HG03139 (cell line): Measurements from ENCODE around the gene VMP1.
"Not testable (repeated sequence)": the region's sequence is repeated elsewhere in the genome, so short reads cannot be mapped to it uniquely, and the experiment has no call there.

ENCODE experiments used
- ATAC-seq: cut with Tn5 transposase; IDR thresholded peaks from one replicate; pipeline ENCODE4 v1.9.1; 2021; ENCODE audit not compliant: unreplicated experiment

Gene VMP1

DNA sequence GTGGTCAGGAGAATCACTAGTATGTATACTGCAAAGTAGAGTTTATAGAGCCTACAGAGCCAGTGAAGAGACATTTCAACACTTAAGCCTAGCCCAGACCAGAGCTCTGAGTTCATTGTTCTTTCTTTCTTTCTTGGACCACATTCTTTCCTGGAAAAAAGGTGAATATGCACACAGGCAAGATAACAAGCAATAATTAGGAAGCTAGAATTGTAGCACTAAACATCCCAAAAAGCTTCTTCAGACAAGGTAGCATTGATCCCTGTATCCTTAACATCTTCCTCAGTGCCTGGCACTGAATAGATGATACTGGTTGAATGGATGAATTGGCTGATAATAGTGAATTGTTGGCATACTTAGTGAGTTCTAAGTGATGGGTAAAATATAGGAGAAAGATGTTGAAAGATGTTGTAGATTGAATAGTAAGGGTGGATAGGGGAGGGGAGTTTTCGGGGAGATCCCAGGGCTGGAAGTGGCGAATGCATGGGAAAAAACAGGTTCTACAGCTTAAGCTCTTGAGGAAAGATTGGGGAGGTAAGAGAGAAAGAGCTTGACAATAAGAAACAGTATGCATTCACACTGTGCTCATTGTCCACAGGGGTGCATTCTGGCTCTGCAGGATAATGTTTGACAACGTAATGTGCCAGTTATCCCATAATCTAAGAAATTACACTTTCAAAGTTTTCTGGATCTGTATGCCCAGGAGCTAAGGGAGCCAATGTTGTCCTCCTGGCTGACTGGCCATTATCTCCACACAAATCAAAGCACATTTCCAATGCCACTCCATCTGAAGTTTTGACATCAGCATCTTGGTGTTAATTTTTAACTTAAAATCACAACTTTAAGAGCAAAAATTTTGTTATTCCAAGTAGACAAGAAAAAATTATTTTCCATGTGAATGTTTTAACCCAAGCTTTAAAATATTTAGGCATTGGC is 149.7 kb downstream of the VMP1 start:
- ATAC-seq = no peak

DNA sequence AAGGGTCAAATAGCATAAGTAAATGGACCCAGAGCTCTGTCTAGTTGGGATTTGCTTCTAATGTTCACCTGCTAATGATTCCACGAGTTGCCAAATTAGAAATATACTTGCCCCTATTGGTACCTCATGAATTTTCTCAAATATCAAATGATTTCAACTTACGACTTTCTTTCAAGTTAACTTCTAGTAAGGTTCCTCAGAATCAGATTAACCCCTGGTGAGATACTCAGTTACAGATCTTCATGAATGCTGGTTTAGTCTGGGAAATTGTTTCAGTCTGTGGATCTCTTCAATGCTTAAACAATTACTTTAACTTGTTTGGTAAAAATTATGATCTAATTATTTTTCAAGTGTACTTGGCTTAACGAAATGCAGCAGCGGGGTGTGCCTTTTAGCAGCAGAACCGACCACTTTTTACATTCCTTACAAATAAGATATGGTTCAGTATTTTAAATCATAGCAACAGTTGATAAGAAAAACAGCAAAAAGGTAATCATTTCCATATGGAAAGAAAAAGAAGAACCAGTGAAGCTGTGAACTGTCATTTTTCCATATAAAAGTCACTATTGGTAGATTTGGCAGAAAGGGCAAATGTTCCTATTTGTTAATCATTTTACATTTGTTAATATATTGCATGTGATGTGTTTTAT is 150.8 kb downstream of the VMP1 start:
- no peak for ATAC-seq

DNA sequence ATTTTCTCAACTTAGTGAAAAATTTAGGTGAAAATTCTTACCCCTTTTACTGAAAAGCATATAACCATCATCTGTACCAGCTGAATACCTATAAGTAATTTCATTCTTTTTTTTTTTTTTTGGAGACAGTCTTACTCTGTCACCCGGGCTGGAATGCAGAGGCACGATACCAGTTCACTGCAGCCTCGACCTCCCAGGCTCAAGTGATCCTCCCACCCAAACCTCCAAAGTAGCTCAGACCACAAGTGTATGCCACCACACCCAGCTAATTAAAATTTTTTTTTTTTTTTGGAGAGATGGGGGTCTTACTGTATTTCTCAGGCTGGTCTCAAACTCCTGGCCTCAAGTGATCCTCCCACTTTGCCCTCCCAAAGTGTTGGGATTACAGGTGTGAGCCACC is 151.5 kb downstream of the VMP1 start:
- no peak for ATAC-seq

DNA sequence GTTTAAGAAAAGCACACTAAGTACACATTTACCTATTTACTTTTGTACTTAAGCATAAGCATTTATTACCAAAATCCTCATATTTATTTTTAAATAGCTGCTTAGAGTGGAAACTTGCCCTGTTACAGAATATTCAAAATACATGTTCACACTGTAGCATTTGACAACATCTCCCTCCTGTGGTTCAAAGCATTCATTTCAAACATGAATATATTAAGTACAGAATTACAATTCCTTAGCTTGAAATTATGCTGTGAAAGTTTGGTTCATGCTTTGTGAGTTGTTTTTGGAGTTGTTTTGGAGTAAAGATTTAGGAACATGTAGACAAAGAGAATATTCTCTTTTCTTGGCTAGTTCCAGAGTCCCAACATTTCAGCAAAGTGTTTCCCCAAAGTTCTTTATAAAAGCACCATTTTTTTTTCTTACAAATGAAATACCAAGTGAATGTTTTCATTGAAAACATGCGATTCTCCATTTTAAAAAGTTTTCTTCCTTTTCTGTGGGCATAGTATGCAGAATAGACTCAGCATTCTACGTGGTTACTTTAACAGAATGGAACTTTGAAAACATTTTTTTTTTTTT is 152.1 kb downstream of the VMP1 start:
- ATAC-seq = no peak

DNA sequence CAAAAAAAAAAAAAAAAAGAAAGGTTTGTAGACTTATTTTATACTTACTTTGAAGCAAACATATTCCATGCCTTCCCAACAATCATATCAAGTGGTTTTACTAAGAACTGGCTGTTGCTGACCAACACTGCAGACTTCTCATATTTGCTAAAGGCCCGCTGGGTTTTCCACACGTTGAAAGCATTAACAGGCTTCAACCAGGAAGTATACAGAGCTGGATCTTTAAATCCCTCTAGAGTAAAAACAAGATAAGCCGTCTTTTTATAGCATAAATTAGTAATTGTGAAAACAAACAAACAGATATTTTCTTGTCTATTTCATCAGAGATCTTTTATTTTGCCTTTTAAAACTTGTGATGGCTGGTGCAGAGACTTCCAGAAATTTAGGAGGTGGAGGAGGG is 156.2 kb downstream of the VMP1 start:
- ATAC-seq = no peak

DNA sequence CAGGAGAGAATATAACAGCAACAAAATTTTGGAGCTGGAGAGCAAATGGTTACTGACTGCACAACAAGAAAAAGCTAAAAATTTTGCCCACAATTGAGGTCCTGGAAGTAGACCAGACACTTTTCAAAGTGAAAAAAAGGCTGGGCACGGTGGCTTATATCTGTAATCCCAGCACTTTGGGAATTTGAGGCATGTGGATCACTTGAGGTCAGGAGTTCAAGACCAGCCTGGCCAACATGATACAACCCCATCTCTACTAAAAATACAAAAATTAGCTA is 162.4 kb downstream of the VMP1 start:
- no peak for ATAC-seq

DNA sequence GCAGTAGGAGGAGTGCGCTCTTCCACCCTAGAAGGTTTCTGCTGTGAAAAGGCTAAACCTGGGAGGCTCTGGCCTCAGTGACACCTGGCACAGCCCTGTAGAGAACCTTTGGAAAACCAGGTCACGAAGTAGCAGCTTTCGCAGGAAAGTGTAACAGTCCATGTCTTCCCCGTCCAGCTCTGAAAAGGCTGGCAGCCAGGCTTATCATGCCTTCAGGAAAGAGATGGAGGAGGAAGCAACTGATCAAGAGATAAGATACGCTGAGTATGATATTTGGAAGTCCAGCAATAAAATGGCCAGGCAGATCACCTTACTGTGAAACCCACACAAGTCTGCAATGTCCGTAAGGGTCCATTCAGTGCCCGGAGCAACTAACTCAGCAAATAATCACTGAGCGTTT is 163.0 kb downstream of the VMP1 start:
- no peak for ATAC-seq

DNA sequence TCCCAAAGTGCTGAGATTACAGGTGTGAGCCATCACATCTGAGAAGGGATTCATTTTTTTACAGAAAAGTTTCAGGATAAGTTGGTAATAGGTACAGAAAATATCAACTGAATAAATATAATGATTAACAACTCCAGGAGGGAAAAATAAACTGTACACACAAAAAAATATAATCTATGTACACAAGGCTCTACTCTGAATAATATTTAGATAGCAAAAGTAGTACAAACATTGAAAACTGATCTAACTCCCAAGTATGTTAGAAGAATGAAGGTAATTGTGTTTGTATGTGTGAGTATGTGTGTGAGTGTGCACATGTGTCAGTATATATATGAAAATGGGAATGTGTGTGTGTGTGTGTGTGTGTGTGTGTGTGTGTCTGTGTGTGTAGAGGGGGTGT is 164.9 kb downstream of the VMP1 start:
- ATAC-seq = no peak

DNA sequence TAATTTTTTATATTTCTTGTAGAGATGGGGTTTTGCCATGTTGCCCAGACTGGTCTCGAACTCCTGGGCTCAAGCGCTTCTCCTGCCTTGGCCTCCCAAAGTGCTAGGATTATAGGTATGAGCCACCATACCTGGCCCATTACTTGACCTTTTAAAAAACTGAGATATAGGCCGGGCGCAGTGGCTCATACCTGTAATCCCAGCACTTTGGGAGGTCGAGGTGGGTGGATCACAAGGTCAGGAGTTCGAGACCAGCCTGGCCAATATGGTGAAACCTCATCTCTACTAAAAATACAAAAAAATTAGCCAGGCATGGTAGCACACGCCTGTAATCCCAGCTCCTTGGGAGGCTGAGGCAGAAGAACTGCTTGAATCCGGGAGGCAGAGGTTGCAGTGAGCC is 166.0 kb downstream of the VMP1 start:
- ATAC-seq = not testable (repeated sequence)

DNA sequence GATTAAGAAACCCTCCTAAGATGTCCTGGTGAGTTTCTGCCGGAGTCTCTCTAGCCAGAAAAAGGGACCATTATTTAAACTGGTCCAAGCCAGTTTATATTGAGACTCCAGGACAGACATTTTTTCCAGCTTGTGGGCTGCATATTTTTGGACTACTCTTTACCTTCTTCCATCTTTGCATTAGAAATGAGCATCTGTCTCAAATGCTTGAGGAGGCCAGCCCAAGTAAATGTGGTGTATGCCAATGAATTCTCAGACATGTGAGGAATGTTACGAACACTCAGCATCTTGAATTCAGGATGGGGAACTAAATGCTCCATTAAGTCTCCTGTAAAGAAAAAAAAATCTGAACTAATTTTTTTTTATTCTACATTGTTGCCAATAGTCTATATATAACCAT is 166.9 kb downstream of the VMP1 start:
- no peak for ATAC-seq

DNA sequence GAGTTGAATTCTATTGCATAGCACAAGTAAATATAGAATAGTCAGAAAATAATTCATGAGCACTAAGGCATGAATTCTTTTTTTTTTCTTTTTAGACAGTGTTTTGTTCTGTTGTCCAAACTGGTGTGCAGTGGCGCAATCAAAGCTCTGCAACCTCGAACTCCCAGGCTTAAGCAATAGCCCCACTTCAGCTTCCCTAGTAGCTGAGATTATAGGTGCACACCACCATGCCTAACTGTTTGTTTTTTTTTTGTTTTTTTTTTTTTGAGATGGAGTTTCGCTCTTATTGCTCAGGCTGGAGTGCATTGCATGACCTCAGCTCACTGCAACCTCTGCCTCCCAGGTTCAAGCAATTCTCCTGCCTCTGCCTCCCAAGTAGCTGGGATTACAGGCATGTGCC is 168.7 kb downstream of the VMP1 start:
- no peak for ATAC-seq

DNA sequence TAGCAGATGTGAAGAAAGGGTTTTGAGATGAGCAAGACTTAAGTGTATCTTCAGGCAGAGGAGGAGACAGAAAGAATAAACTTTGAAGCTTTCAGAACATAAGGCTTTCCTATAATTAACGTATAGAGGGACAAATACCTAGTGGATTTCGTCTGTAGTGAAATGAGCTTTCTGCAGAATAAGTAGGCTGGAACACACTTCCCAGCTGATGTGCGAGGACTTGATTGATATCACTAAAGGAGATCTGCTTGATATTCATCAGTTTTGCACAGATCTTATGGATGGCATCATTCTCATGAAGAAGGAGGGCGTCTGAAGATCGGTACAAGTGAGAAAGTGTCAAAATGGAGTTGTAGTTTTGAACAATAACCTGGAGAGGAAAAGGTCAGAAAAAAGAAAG is 170.5 kb downstream of the VMP1 start:
- ATAC-seq = no peak

DNA sequence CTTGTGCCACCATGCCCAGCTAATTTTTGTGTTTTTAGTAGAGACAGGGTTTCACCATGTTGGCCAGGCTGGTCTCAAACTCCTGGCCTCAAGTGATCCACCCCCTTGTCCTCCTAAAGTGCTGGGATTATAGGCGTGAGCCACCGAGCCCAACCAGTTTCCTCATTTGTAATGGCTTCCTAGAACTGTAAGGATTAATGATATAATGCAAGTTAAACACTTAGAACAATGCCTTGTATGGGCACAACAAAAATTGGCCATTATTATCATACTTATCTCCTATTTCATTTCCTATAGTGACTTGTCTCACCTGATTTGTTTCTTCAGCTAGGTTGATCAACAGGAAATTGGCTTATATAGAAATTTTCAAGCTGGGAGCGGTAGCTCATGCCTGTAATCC is 171.2 kb downstream of the VMP1 start:
- ATAC-seq = no peak

DNA sequence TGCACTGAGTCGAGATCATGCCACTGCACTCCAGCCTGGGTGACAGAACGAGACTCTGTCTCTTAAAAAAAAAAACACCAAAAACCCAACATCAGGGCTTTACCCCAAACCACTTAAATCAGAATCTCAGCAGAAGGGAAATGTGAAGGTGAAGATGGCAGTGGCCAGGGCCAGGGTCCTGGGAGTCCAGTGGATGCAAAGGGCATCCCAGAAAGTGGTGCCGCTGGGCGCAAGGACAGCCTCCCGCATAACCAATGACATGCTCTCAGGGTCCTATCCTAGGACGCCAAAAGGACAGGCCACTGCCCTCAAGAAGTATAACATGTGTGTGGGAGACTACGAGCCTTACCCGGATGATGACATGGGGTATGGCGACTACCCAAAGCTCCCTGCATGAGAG is 177.4 kb downstream of the VMP1 start:
- no peak for ATAC-seq

DNA sequence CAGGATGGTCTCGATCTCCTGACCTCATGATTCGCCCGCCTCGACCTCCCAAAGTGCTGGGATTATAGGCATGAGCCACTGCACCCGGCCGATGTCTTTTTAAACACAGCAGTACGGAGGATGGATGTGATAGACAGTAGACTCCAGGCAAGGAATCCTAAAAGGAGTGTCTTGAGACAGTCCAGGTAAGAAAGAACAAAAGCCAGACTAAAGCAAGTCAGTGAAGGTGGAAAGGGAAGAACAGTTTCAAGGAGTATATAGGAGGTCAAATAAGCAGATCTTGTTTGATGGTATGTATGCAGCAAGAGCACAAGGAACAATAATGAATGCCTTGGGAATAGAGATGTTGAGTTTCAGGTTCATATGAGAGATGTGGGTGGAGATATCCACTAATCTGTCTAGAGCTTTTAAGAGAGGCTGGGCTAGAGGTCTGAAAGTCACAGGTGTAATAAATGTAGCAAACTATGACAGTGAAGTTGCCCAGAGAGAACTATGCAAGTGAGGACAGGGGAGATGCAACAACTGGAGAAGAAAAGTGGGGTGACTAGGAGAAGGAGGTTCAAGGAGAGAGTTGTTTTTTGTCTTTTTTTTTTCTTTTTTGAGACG is 180.8 kb downstream of the VMP1 start:
- ATAC-seq = no peak

DNA sequence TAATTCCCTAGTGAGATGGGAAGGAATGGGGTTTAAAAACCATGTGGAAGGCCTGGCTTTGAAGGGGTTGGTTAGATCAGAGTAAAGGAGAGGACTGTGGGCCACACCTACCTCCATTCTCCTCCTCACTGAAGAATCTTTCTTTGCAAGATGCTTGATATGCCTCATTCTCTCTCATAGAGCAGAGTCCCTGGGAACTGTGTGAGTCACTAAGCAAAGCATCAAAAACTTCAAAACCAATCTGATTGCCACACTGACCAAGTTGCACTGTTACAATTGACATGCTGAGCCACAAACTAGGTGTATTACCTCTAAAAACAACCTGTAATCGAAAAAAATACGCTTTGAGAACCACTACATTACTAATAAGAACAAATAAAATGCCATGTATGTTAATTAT is 183.3 kb downstream of the VMP1 start:
- ATAC-seq = no peak
